ENCODE measurements around the gene ARHGAP30. TPM values are rescaled to one million over a fixed set of nuclear protein-coding genes. Genes with fewer than 3 reads are reported as not detected.
A peak's percentile ranks its signal among the peaks of the same experiment; 100 is the strongest.

Gene ARHGAP30
- total RNA-seq, 1 experiment from 2014 or later: 1.7 TPM

DNA sequence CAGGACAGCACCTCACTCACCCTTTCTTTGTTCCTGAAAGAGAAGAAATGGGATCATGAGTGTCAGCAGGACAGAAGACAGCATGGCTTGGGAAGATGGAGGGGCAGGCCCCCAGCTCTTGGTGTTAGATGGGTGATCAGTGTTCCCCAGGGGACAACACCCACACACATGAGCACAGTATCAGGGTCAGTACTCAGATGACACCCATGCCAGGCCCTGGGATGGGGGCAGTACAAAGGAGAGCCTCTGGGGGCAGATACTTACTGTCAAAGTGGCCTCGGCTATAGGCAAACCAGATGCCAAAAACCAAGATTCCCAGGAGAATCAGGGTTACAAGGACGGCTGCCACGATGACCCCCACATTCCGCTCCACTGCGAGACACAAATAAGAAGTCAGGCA lies 70.3 kb downstream of the ARHGAP30 start:
- Mint-ChIP-seq H3K27me3 (ENCODE audit: unreplicated experiment) (no peaks in the 10 kb centered on the region), H3K9me3 (ENCODE audit: low read depth, unreplicated experiment) (no peaks in the 10 kb centered on the region), H3K4me3 (ENCODE audit: low read depth, unreplicated experiment) (no peak overlapping the region), H3K27ac (ENCODE audit: unreplicated experiment) (no peak overlapping the region), H3K4me1 (ENCODE audit: low read depth, unreplicated experiment) (peaks cover 41% of the 10 kb centered on the region), H3K36me3 (ENCODE audit: insufficient read depth, unreplicated experiment) (peaks cover 68% of the 10 kb centered on the region)
- CTCF ChIA-PET: interaction anchor here (1.3 kb wide), 1 partner anchor 98 kb away, joined by 4 read pairs; no protein-coding TSS in a partner anchor
- BruUV-seq (replicated peaks): no TSS peak
- no peak for DNase-seq
- TF ChIP-seq, protein P1, sequence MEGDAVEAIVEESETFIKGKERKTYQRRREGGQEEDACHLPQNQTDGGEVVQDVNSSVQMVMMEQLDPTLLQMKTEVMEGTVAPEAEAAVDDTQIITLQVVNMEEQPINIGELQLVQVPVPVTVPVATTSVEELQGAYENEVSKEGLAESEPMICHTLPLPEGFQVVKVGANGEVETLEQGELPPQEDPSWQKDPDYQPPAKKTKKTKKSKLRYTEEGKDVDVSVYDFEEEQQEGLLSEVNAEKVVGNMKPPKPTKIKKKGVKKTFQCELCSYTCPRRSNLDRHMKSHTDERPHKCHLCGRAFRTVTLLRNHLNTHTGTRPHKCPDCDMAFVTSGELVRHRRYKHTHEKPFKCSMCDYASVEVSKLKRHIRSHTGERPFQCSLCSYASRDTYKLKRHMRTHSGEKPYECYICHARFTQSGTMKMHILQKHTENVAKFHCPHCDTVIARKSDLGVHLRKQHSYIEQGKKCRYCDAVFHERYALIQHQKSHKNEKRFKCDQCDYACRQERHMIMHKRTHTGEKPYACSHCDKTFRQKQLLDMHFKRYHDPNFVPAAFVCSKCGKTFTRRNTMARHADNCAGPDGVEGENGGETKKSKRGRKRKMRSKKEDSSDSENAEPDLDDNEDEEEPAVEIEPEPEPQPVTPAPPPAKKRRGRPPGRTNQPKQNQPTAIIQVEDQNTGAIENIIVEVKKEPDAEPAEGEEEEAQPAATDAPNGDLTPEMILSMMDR (IDR thresholded peaks at IDR 0.05; ENCODE audit: unreplicated experiment): no peak
- intact Hi-C loops (cut with micrococcal nuclease; ENCODE audit: unreplicated experiment): no loop called here

DNA sequence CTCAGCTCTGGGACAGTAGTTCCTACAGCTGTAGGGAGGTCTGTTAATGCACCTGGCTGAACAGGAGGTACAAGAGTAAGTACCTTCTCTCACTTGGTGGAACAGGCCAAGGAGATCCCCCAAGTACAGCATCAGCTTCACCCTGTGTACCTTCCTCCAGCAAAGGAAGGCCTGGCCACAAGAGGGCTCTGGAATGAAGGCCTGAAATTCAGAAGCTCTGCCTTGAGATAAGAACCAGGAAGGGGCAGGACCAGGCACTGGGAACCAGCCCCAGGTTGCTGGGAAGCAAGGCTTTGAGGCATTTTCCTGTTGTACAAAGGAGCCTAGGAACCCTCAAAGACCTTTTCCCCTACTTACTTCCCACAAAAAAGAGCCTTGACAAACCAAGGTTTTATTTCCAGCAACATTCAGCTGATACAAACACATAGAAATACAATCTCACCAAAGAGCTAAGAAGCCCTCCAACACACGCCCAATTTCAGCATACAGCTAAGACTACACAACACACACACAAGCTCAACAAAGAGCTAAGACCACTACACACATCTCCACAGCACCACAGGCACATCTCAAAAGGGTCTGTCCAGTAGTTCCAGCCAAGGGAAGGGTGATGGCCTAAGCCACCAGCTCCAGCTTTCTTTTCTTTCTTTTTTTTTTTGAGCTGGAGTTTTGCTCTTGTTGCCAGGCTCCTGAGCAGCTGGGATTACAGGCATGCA lies 72.2 kb downstream of the ARHGAP30 start:
- TF ChIP-seq, protein P1 (IDR thresholded peaks at IDR 0.05; ENCODE audit: unreplicated experiment): peak; percentile 68
- Mint-ChIP-seq H3K9me3 (ENCODE audit: low read depth, unreplicated experiment) (no peaks in the 10 kb centered on the region), H3K4me3 (ENCODE audit: low read depth, unreplicated experiment) (peak overlapping the region; percentile 2), H3K4me1 (ENCODE audit: low read depth, unreplicated experiment) (peaks cover 56% of the 10 kb centered on the region), H3K27ac (ENCODE audit: unreplicated experiment) (peak overlapping the region; percentile 71), H3K36me3 (ENCODE audit: insufficient read depth, unreplicated experiment) (peaks cover 83% of the 10 kb centered on the region), H3K27me3 (ENCODE audit: unreplicated experiment) (no peaks in the 10 kb centered on the region)
- intact Hi-C loops (cut with micrococcal nuclease; ENCODE audit: unreplicated experiment): no loop called here
- DNase-seq: peak; percentile 80
- BruUV-seq (replicated peaks): no TSS peak
- CTCF ChIA-PET: interaction anchor here (0.6 to 2.2 kb wide), 16 partner anchors 10 to 135 kb away, joined by 3 to 35 read pairs (median 5); partner anchors contain the start of genes DEDD, F11R, KLHDC9 and TSTD1

Other genes starting within 250 kb of the ARHGAP30 start
- not detected in 2 replicates for gene CD244, start 207.0 kb downstream of the ARHGAP30 start, total RNA-seq (2022)
- gene ITLN1, start 184.7 kb downstream of the ARHGAP30 start, total RNA-seq (2022): 0.54 TPM in 1 of 2 replicates, not detected in the other
- not detected in 2 replicates for gene ITLN2, start 115.1 kb downstream of the ARHGAP30 start, total RNA-seq (2022)
- 157 and 173 TPM in 2 replicates for gene F11R, start 48.7 kb downstream of the ARHGAP30 start, total RNA-seq (2022)
- 67.6 and 74.1 TPM in 2 replicates for gene TSTD1, start 30.9 kb downstream of the ARHGAP30 start, total RNA-seq (2022)
- 72.1 and 75.4 TPM in 2 replicates for gene USF1, start 23.9 kb downstream of the ARHGAP30 start, total RNA-seq (2022)
- 24.9 and 42.4 TPM in 2 replicates for gene NECTIN4, start 19.7 kb upstream of the ARHGAP30 start, total RNA-seq (2022)
- 5.3 and 7.0 TPM in 2 replicates for gene KLHDC9, start 28.5 kb upstream of the ARHGAP30 start, total RNA-seq (2022)
- 121 and 129 TPM in 2 replicates for gene PFDN2, start 48.1 kb upstream of the ARHGAP30 start, total RNA-seq (2022)
- gene NIT1, start 48.2 kb upstream of the ARHGAP30 start, total RNA-seq (2022): 49.8 and 52.9 TPM in 2 replicates
- gene DEDD, start 62.8 kb upstream of the ARHGAP30 start, total RNA-seq (2022): 40.4 and 45.7 TPM in 2 replicates
- gene UFC1, start 84.1 kb upstream of the ARHGAP30 start, total RNA-seq (2022): 77.5 and 85.8 TPM in 2 replicates
- 35.8 and 40.9 TPM in 2 replicates for gene USP21, start 89.6 kb upstream of the ARHGAP30 start, total RNA-seq (2022)
- 25.7 and 27.1 TPM in 2 replicates for gene PPOX, start 96.5 kb upstream of the ARHGAP30 start, total RNA-seq (2022)
- gene B4GALT3, start 107.6 kb upstream of the ARHGAP30 start, total RNA-seq (2022): 51.9 and 59.2 TPM in 2 replicates
- gene ADAMTS4, start 129.2 kb upstream of the ARHGAP30 start, total RNA-seq (2022): not detected in 2 replicates
- 91.3 and 98.3 TPM in 2 replicates for gene NDUFS2, start 132.5 kb upstream of the ARHGAP30 start, total RNA-seq (2022)
- not detected in 2 replicates for gene FCER1G, start 145.4 kb upstream of the ARHGAP30 start, total RNA-seq (2022)
- gene APOA2, start 153.7 kb upstream of the ARHGAP30 start, total RNA-seq (2022): not detected in 2 replicates
- 14.1 and 15.0 TPM in 2 replicates for gene TOMM40L, start 156.2 kb upstream of the ARHGAP30 start, total RNA-seq (2022)
- gene NR1I3, start 168.3 kb upstream of the ARHGAP30 start, total RNA-seq (2022): not detected in 2 replicates
- not detected in 2 replicates for gene PCP4L1, start 188.9 kb upstream of the ARHGAP30 start, total RNA-seq (2022)
- gene MPZ, start 240.1 kb upstream of the ARHGAP30 start, total RNA-seq (2022): 0.37 and 0.47 TPM in 2 replicates
- gene SDHC, start 244.5 kb upstream of the ARHGAP30 start, total RNA-seq (2022): 242 and 245 TPM in 2 replicates

All from Calu3 (cell line).